Stimulated activated CD8-positive, alpha-beta memory T cell treated with anti-CD3 and anti-CD28 coated beads, Interleukin-7, amount 100 ng/mL, for 4 hours (primary cell): ENCODE measurements around the gene PLD3.

Source experiments
- DNase-seq, 2 donors: peaks; one replicate each; pipeline ENCODE4 v3.0.0-alpha.2; 2020; ENCODE audit warnings: low read depth in 2 of 2

PLD3 gene, protein sequence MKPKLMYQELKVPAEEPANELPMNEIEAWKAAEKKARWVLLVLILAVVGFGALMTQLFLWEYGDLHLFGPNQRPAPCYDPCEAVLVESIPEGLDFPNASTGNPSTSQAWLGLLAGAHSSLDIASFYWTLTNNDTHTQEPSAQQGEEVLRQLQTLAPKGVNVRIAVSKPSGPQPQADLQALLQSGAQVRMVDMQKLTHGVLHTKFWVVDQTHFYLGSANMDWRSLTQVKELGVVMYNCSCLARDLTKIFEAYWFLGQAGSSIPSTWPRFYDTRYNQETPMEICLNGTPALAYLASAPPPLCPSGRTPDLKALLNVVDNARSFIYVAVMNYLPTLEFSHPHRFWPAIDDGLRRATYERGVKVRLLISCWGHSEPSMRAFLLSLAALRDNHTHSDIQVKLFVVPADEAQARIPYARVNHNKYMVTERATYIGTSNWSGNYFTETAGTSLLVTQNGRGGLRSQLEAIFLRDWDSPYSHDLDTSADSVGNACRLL

DNA sequence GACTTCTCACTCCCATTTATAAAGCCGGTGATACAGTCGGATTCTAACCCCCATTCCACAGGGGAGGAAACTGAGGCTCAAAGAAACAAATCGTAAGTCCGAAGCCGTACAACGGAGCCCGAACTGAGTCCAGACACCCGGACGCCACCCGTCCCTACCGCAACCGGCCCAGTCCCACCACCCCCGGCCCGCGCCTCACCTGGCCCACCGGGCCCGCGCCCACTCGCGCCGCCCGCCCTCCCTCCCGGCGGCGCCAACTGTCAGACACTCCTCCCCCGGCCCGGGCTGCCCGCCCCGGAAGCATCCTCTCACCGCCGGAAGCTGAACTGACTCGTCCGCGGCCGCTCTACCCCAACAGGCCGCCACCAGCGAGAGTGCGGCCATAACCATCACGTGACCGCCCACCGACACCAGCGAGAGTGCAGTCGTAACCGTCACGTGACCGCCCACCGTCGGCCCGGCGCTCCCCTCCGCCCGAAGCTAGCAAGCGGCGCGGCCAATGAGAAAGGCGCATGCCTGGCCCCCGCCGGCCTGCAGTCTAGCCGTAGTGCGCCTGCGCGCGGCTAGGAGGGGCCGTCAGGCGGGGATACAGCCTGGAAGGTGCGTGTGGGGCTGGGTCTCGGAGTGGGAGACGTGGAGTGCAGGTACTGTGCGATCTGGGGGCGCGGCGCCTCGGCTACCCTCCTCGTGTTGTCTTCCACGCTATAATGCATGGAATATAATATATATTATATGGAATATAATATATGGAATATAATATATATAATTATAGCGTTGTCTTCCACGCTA, at the start of gene PLD3, which contains the start of gene C19orf47:
TSS of gene PLD3 (plus strand) at position 571 of the 789 bp plus-strand sequence. CDS start 17,789 bp downstream, outside the sequence.
TSS of gene C19orf47 (minus strand) at position 273 of the 789 bp plus-strand sequence. CDS start 6,540 bp downstream, outside the sequence.
- peak; percentile 98 to 99 for DNase-seq

DNA sequence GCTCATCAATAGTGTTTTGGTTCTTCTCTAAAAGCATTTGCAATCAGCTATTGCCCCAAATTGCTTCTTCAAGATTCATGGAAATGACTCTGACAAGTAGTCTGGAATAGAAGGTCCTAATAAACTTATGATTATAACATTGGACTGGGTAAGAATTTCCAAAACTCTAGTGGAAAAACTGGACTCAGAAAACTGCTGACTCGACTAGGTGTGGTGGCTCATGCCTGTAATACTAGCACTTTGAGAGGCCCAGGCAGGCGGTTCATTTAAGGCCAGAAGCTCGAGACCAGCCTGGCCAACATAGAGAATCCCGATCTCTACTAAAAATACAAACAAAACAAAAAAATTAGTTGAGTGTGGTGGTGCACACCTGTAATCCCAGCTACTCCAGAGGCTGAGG, 47.8 kb upstream of the PLD3 start:
- DNase-seq, result no peak

DNA sequence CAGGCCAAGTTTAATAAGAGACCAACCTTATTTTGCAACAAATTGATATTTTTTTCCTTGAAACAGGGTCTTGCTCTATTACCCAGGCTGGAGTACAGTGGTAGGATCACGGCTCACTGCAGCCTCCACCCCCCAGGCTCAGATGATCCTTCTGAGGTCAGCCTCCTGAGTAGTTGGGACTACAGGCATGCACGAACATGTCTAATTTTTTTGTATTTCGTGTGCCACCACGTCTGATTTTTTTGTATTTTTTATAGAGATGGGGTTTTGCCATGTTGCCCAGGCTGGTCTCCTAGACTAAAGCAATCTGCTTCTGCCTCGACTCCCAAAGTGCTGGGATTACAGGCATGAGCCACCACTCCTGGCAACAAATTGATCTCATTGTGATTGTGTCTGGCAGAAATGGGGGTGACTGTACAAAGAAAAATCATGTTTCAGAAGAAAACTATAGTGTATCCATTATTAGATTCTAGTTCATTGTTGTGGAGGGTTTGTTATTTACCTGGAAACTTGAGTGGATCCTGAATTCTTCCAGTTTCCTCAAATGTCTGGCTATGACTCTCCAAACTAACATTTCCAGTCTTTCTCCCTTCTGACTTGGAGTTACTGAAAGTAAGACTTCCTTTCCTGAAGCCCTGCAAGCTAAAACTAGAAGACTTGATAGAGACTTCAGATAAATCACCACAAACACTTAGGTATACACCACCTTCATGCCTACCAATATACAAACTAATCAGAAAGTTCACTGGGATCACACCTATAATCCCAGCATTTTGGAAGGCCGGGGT, 46.1 kb upstream of the PLD3 start:
- no peak for DNase-seq

DNA sequence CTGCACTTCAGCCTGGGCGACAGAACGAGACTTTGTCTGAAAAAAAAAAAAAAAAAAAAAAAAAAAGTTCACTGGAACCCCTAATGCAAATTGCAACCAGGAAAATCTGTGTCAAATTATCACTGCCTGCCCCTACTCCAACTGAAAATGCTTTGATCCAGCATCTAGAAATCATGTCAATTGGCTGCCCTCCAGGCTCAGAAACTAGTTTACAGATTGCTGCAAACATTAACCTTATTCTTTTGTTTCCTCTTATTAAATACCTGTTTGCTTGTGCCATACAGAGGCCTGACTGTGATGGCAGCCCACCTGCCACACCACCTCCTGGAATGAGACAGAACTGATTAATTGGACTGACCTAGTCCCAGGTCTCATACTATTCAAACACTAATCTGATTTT, 44.7 kb upstream of the PLD3 start:
- no peak for DNase-seq

DNA sequence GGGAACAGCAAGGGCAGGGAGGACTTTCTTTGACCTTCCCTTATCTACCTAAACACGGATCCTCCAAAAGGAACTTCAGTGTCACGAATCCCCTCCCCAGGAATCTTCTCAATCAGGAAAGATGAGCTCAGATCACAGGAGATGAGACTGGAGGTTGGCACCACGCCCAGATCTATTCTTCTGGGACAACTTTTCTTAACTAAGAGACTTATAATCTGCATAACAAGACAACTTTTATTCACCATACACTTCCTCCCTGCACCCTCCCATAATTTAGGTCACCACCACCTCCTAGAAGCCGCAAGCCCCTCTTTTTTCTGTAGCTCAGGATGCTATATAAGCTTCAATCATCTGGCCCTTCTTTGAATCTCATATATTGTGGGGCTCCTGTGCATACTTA, 44.2 kb upstream of the PLD3 start:
- no peak for DNase-seq

DNA sequence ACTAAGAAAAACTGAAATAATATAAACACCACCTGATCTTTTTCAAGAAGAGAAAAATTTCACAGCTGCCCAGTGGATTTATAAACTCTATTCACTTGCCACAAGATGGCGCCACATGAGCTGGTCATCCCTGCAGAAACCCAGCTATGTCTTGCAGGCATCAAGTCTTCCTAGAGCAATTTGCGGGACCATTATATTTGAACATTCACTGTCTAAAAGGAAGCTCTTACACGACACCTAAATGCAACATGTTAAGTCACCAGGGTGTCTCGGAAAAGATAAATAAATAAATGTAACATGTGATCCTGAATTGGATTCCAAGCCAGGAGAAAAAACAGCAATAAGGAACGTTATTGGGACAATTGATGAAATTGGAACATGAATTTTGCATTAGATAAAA, 43.1 kb upstream of the PLD3 start:
- peak; percentile 51 to 59 for DNase-seq

DNA sequence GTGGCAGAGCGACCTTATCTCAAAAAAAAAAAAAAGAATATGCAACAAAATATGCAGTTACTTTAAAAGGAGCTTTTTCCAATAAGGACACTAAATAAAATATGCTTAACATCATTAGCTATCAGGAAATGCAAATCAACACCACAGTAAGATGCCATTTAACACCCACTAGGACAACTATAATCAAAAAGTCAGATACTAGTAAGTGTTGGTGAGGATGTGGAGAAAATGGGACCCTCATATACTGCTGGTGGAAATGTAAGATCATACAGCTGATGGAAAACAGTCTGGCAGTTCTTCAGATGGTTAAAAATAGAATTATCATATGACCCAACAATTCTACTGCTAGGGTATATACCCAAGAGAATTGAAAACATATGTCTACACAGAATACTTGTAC, 38.8 kb upstream of the PLD3 start:
- DNase-seq, result no peak

DNA sequence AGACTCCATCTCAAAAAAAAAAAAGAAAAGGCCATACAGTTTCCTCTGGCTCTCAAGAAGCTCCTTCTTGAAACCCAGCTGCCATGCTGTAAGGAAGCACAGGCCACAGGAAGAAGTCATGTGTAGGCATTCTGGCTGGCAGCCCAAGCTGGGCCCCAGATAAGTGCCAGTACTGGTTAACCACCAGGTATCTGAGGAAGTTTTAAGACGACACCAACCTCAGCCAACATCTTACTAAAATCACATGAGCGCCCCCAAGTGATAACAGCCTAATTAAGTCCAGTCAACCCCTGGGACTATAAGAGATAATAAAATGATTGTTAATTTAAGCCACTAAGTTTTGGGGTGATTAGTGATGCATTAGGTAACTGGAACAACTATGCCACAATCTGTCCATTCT, 36.0 kb upstream of the PLD3 start:
- no peak for DNase-seq

DNA sequence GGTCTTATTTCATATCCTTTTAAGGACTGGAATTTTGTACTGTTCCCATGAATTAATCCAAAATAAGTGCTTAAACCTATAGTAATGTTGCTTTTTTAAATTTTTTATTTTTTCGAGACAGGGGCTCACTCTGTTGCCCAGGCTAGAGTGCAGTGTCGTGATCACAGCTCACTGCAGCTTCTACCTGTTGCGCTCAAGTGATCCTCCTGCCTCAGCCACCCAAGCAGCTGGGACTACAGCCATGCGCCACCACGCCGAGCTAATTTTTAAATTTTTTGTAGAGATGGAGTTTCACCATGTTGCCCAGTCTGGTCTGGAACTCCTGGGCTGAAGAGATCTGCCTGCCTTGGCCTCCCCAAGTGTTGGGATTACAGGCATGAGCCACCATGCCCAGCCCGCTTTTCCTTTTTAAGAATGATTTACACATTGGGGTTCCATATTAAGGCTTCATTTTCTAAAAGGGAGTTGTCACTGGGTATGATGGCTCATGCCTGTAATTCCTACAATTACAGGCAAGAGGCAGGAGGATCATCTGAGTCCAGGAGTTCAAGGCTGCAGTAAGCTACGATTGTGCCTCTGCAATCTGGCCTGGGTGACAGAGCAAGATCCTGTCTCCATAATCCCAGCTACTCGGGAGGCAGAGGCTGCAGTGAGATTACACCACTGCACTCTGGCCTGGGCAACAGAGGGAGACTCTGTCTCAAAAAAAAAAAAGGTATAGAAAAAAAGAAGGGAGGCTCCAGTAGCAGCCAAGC, 35.1 kb upstream of the PLD3 start:
- DNase-seq, result no peak

DNA sequence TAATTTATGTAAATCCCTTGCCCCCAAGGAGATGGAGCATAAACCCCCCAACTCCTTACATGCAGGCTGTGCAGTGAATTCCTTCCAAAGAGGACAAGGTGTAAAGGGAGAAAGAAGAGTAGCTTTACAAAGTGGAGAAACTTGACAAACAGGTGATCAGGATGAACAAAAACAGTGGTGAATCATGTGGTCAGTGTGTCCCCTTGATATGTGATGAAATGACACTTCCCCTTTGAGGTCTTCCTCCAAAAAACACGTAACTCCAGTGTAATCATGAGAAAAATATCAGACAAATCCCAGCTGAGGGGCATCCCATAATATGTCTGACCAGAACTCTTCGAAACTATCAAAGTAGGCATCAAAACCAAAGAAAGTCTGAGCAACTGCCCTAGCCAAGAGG, 33.8 kb upstream of the PLD3 start:
- DNase-seq, result no peak

DNA sequence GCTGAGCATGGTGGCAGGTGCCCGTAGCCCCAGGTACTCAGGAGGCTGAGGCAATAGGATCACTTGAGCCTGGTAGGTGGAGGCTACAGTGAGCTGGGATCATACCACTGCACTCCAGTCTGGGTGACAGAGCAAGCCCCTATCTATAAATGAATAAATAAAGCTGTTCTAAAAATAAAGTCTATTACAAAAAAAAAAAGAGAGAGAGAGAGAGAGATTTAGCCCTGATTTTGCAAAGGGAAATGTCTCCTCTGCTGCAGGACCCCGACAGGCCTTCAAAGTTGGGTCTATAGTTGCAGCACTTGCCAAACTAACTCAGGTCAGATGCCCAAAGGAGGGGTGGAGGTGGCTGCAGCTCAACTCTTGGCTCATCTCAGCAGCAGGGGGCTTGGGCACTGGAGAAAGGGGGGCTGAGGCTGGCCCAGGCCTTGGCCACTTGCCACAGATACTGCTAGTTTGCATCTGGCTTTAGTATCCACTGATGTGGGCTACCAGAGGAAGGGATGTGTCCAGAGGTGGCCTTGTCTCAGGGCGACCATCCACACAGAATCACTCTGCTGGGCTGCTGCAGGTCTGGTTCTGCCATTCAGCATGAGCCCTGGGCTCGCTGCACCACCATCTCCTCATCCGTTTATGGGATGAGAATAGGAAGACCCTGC, 32.6 kb upstream of the PLD3 start:
- no peak for DNase-seq

DNA sequence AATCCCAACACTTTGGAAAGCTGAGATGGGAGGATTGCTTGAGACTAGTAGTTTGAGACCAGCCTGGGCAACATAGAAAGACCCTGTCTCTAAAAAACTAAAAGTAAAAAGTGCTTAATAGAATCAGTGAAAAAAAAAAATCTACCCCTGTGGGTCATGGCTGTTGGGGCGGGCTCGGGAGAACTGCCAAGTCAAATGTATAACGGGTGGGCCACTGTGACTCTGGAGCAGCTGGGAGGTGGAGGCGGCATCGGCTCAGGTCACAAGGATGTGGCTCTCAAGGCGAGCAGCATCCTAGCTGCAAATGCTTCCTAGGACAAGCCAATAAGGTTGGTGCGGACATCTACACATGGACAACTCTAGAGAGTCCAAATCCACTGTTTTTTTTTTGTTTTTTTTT, 31.2 kb upstream of the PLD3 start:
- DNase-seq, result no peak

DNA sequence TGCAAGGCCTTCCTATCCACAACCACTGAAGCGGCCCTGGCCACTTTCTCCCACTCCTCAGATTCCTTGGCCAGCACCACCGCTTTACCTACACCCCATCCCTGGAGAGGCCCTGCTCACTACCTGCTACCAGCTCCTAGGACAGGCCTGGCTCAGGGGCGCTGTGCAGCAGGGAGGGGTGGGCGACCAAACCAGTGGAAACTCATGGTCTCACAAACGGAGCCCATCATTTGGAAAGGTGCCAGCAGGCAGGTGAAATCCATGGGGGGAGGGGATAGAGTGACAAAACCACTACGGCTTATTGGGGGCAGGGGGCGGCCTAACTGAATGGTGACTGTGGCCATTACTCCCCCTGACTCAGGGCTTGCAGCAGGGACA, 27.9 kb upstream of the PLD3 start:
- no peak for DNase-seq

DNA sequence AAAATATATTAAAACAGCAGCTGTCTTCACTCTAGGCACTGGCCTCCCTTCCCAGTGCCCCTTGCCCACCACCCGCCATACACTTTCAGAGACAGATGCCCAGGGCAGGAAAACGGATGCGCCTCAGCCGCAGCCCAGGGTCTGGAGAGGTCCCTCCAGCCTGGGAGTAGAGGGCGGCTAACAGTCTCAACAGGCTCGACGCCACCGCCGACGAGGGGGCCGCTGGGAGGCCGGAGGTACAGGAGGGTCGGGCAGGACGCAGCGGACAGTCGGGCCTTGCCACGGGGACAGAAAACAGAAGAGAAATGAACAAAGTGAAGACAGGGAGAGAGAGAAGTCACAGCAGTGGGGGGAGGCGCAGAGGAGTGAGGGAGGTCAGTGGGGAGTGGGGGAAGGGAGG, 27.4 kb upstream of the PLD3 start:
- no peak for DNase-seq

DNA sequence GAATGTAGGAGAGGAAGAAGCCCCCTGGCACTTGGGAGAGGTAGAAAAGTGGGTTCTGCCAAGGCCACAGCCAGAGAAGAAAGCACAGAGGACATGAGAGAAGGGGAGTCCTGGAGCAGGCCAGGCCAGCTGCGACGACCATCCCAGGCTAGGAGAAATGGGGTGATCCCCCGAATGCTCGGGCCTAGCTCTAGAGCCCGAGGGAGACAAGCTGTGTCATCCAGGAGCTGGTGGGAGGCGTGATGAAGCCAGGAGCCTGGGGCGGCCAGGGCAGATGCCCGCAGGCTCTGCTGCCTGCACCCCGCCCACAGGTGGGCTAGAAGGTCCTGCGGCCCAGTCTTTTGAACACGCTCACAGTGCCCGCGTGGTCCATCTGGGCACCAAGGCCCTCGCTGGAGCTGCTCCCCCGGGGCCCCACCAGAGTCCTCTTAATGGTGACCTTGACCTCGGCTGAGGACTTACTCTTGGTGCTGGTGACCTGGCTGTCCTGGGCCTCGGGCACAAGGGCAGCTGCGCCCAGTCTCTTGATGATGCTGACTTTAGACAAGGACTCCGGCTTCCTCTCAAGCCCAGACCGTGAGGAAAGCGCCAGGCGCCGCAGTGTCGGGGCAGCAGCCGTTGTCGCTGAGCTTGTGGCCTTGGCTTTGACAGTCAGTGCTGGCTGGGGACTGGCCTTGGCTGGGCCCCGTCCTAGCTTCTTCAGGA, 26.8 kb upstream of the PLD3 start:
- no peak for DNase-seq

DNA sequence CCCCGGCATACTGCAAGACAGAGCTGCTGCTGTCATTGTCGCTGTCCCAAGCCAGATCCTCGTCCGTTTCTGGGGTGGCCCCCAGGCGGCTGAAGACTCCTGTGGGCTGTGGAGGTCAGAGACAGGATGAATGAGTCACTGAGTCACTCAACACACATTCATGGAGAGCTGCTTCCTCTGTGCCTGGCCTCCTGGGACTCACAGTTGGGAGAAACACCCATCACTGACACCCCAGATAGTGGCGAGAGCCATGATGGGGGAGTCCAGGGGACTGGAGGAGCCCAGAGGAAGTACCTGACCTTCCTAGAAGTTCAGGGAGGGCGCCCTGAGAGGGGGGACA, 26.3 kb upstream of the PLD3 start:
- DNase-seq, result no peak

DNA sequence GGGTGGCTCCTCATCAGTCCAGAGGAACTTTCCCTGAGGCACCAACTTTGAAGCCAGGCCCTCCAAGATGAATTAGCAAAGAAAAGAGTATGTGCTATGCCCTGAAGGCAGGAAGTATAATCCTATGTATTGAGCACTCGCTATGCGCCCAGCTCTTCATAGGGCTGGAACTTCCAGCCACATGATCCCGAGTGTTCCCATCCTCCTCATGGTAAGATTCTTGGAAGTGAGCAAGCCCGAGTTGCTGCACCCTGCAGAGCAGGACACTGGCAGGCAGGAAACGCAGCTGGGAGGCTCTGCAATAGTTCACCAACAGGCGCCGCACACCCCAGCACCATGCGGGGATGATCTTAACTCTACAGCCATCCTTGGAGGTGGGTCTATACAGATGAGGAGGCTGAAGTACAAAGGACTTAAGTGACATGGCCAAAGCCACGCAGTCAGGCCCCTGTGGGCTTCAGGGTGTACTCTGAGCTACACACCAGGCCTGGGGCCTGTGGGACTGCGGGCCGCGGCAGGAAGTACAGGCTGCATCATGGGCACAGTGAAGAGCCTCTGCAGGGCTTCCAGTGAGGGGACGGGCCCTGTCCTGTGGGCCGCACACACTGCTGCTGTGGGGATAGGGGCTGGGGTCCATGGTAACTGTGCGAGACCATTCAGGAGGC, 25.4 kb upstream of the PLD3 start:
- DNase-seq, result no peak

DNA sequence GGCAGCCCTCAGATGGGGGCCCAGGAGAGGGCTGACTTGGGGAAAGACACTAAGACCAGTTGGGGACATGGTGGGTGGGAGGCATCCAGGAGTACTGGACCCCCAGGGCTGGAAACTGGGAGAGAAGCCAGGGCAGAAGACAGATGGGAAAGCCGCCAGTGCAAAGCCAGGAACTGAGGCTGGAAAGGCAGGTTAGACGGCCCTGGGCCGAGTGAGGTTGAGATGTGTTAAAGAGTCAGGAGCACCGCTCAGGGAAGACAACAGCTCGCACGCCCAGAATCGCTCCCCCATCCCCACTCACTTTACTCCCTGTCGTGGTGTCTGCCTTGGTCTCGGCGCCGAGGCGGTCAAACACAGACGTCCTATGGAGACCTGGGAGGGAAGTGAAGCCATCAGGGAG, 24.8 kb upstream of the PLD3 start:
- DNase-seq, result no peak

DNA sequence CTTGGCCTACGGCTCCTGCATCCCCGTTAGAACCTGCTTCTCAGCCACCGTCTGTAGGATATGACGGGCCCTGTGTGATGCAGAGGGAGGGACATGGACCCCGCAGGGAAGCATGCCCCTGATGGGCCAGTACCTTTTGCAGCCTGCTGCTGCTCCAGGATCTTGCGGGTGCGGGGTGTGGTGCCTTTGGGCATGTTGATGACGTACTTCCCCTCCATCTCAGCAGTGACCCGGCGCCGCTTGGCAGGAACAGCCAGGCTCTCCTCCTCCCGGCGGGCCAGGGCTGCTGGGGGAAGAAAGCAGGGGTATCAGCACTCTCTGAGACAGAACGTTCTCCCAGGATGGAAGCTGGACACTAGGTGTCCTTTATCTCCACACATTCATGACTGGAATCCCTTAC, 22.3 kb upstream of the PLD3 start:
- DNase-seq, result no peak

DNA sequence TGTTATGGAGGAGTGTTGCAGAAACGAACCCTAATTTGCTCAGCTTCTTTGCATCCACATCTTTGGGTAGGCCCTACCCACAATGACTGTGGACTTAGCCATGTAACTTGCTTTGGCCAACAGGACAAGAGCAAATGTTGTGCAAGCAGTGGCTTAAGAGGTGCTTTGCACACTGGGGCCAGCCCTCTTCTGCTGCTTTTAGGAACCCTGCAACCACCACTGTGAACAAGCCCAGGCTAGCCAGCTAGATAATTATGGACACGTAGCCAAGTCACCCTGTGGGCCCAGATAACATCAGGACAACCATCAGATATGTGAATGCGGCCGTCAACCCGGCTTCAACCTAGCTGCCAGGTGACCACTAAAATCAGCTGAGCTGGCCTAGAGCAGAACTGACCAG, 17.4 kb upstream of the PLD3 start:
- no peak for DNase-seq
